Activated CD8-positive, alpha-beta T cell treated with anti-CD3 and anti-CD28 coated beads, Interleukin-2, amount 10 ng/mL, durations not matched to agents 7 days and 5 days (primary cell): Measurements from ENCODE around the gene VSIG4. TPM values are rescaled to one million over a fixed set of nuclear protein-coding genes. Genes with fewer than 3 reads are reported as not detected.
"Not testable (repeated sequence)": the region's sequence is repeated elsewhere in the genome, so short reads cannot be mapped to it uniquely, and the experiment has no call there.

Experiments
- ATAC-seq: fragments of 150-1000 bp; cut with Tn5 transposase; one replicate; pipeline ENCODE4 v1.10.0; 2021; ENCODE audit warnings: moderate library complexity
- CTCF ChIA-PET: fragments of 350-600 bp; sonication (Branson Sonifier 250); formaldehyde crosslinking; loops from one replicate; lab custom pipeline; 2021; ENCODE audit warnings: antibody characterized with exemption; lab: Charles Lee
- POLR2A ChIA-PET: fragments of 350-600 bp; sonication (Branson Sonifier 250); formaldehyde crosslinking; loops from one replicate; lab custom pipeline; 2021; ENCODE audit warnings: antibody characterized with exemption; lab: Charles Lee
- DNase-seq: peaks from one replicate; pipeline ENCODE4 v3.0.0-alpha.2; 2020
- H3K27ac Mint-ChIP-seq: one replicate; pipeline ENCODE4 v1.8.0; 2021; ENCODE audit warnings: mild to moderate bottlenecking, mixed read lengths
- H3K27me3 Mint-ChIP-seq: one replicate; pipeline ENCODE4 v1.8.0; 2021; ENCODE audit warnings: low read depth, mixed read lengths
- H3K36me3 Mint-ChIP-seq: one replicate; pipeline ENCODE4 v1.8.0; 2021; ENCODE audit warnings: low read depth, mixed read lengths
- H3K4me1 Mint-ChIP-seq: one replicate; pipeline ENCODE4 v1.8.0; 2021; ENCODE audit warnings: low read depth, mixed read lengths
- H3K4me3 Mint-ChIP-seq: one replicate; pipeline ENCODE4 v1.8.0; 2021; ENCODE audit warnings: mild to moderate bottlenecking, mixed read lengths
- H3K9me3 Mint-ChIP-seq: one replicate; pipeline ENCODE4 v1.8.0; 2022; ENCODE audit warnings: mixed read lengths; ENCODE audit not compliant: insufficient read depth
- total RNA-seq, 2 experiments: library from RNA; stranded (reverse); gene quantifications; one replicate each; pipeline ENCODE4 v1.2.3, GENCODE V29; 2021

VSIG4 gene
- not detected for total RNA-seq

- Mint-ChIP-seq H3K4me3 (no peak within 1 kb of the TSS), H3K9me3 (no peaks in the 10 kb centered on the region), H3K27me3 (no peaks in the 10 kb centered on the region), H3K36me3 (no peaks in the 10 kb centered on the region), H3K27ac (no peak within 1 kb of the TSS), H3K4me1 (no peaks in the 10 kb centered on the region)
- DNase-seq = no peak
- ChIA-PET CTCF (interaction anchor here (1.2 kb wide), 1 partner anchor 34 kb away, joined by 4 read pairs; no protein-coding TSS in a partner anchor), POLR2A (no interaction called here)
- no peak for ATAC-seq
Measured at GRCh38 chrX:66039944-66040343, at the start of gene VSIG4. VSIG4 (minus strand) TSS chrX:66040080; CDS start chrX:66039998, 82 bp downstream.

GRCh38 chrX:66076801-66077200 lies 36.9 kb upstream of the VSIG4 start:
- DNase-seq = no peak
- CTCF ChIA-PET = no interaction called here
- H3K4me1 Mint-ChIP-seq = peaks cover 34% of the 10 kb centered on the region

GRCh38 chrX:66074920-66075879 lies 35.3 kb upstream of the VSIG4 start:
- ChIA-PET POLR2A (no interaction called here), CTCF (no interaction called here)
- no peak for ATAC-seq
- DNase-seq = peak; percentile 60
- Mint-ChIP-seq H3K4me3 (peak overlapping the region; percentile 59), H3K36me3 (peaks cover 29% of the 10 kb centered on the region), H3K27me3 (no peaks in the 10 kb centered on the region), H3K4me1 (peaks cover 34% of the 10 kb centered on the region), H3K9me3 (peaks cover 19% of the 10 kb centered on the region), H3K27ac (peak overlapping the region; percentile 88)

More at GRCh38 chrX:66076801-66077200, 36.9 kb upstream of the VSIG4 start:
- Mint-ChIP-seq H3K4me3 (no peak overlapping the region), H3K27ac (no peak overlapping the region), H3K27me3 (no peaks in the 10 kb centered on the region), H3K36me3 (peaks cover 29% of the 10 kb centered on the region), H3K9me3 (peaks cover 19% of the 10 kb centered on the region)
- ATAC-seq = no peak
- POLR2A ChIA-PET = no interaction called here

GRCh38 chrX:66071126-66071525 lies 31.2 kb upstream of the VSIG4 start:
- Mint-ChIP-seq H3K27ac (no peak overlapping the region), H3K27me3 (no peaks in the 10 kb centered on the region), H3K4me1 (peaks cover 28% of the 10 kb centered on the region), H3K36me3 (peaks cover 28% of the 10 kb centered on the region), H3K4me3 (no peak overlapping the region), H3K9me3 (peaks cover 19% of the 10 kb centered on the region)
- DNase-seq (no peak), ATAC-seq (no peak)
- ChIA-PET CTCF (no interaction called here), POLR2A (no interaction called here)

GRCh38 chrX:66064261-66064660 lies 24.4 kb upstream of the VSIG4 start:
- DNase-seq = no peak
- no peak for ATAC-seq
- no peak overlapping the region for H3K4me3 Mint-ChIP-seq
- CTCF ChIA-PET = interaction anchor here (1.8 kb wide), 1 partner anchor 9 kb away, joined by 4 read pairs; no protein-coding TSS in a partner anchor
- no peaks in the 10 kb centered on the region for H3K27me3 Mint-ChIP-seq
- peaks cover 19% of the 10 kb centered on the region for H3K36me3 Mint-ChIP-seq
- H3K9me3 Mint-ChIP-seq = no peaks in the 10 kb centered on the region
- H3K4me1 Mint-ChIP-seq = peaks cover 30% of the 10 kb centered on the region
- POLR2A ChIA-PET = no interaction called here
- no peak overlapping the region for H3K27ac Mint-ChIP-seq

GRCh38 chrX:66057019-66057418 lies 17.1 kb upstream of the VSIG4 start:
- H3K27ac Mint-ChIP-seq, CTCF ChIA-PET, H3K9me3 Mint-ChIP-seq, POLR2A ChIA-PET, DNase-seq, ATAC-seq, H3K27me3 Mint-ChIP-seq, H3K4me3 Mint-ChIP-seq: not testable (repeated sequence)
- peaks cover 20% of the 10 kb centered on the region for H3K4me1 Mint-ChIP-seq
- peaks cover 13% of the 10 kb centered on the region for H3K36me3 Mint-ChIP-seq

- CTCF ChIA-PET = no interaction called here
- Mint-ChIP-seq H3K27ac (no peak overlapping the region), H3K36me3 (peaks cover 3% of the 10 kb centered on the region), H3K4me3 (no peak overlapping the region), H3K9me3 (no peaks in the 10 kb centered on the region), H3K27me3 (no peaks in the 10 kb centered on the region), H3K4me1 (peaks cover 5% of the 10 kb centered on the region)
- POLR2A ChIA-PET = no interaction called here
- DNase-seq (no peak), ATAC-seq (no peak)
Measured at GRCh38 chrX:66054978-66055377, 15.1 kb upstream of the VSIG4 start.

GRCh38 chrX:66053414-66053813 lies 13.5 kb upstream of the VSIG4 start:
- POLR2A ChIA-PET = no interaction called here
- ATAC-seq (no peak), DNase-seq (no peak)
- H3K4me1 Mint-ChIP-seq = peaks cover 3% of the 10 kb centered on the region
- H3K27me3 Mint-ChIP-seq = no peaks in the 10 kb centered on the region
- no peak overlapping the region for H3K27ac Mint-ChIP-seq
- CTCF ChIA-PET = no interaction called here
- H3K36me3 Mint-ChIP-seq = peaks cover 3% of the 10 kb centered on the region
- no peak overlapping the region for H3K4me3 Mint-ChIP-seq
- H3K9me3 Mint-ChIP-seq = no peaks in the 10 kb centered on the region

GRCh38 chrX:66051980-66052379 lies 12.1 kb upstream of the VSIG4 start:
- H3K9me3 Mint-ChIP-seq = no peaks in the 10 kb centered on the region
- no peak overlapping the region for H3K4me3 Mint-ChIP-seq
- no peaks in the 10 kb centered on the region for H3K27me3 Mint-ChIP-seq
- CTCF ChIA-PET = no interaction called here
- POLR2A ChIA-PET = no interaction called here
- DNase-seq (no peak), ATAC-seq (no peak)
- peaks cover 5% of the 10 kb centered on the region for H3K36me3 Mint-ChIP-seq
- peaks cover 10% of the 10 kb centered on the region for H3K4me1 Mint-ChIP-seq
- H3K27ac Mint-ChIP-seq = no peak overlapping the region

- H3K9me3 Mint-ChIP-seq = no peaks in the 10 kb centered on the region
- H3K27me3 Mint-ChIP-seq = no peaks in the 10 kb centered on the region
- no peak overlapping the region for H3K4me3 Mint-ChIP-seq
- ATAC-seq = no peak
- H3K27ac Mint-ChIP-seq = no peak overlapping the region
- CTCF ChIA-PET = no interaction called here
- no peak for DNase-seq
- H3K36me3 Mint-ChIP-seq = peaks cover 10% of the 10 kb centered on the region
- H3K4me1 Mint-ChIP-seq = peaks cover 28% of the 10 kb centered on the region
- POLR2A ChIA-PET = no interaction called here
Measured at GRCh38 chrX:66050140-66050569, 10.3 kb upstream of the VSIG4 start.

- POLR2A ChIA-PET = no interaction called here
- H3K27me3 Mint-ChIP-seq = no peaks in the 10 kb centered on the region
- ATAC-seq = no peak
- CTCF ChIA-PET = no interaction called here
- H3K4me3 Mint-ChIP-seq = no peak overlapping the region
- no peak overlapping the region for H3K27ac Mint-ChIP-seq
- H3K9me3 Mint-ChIP-seq = no peaks in the 10 kb centered on the region
- peaks cover 10% of the 10 kb centered on the region for H3K36me3 Mint-ChIP-seq
- peaks cover 28% of the 10 kb centered on the region for H3K4me1 Mint-ChIP-seq
- DNase-seq = no peak
Measured at GRCh38 chrX:66049056-66049455, 9.2 kb upstream of the VSIG4 start.

- peaks cover 28% of the 10 kb centered on the region for H3K4me1 Mint-ChIP-seq
- ATAC-seq (peak; percentile 63), DNase-seq (peak; percentile 28)
- POLR2A ChIA-PET = interaction anchor here (0.8 kb wide), 1 partner anchor 36 kb away, joined by 3 read pairs; no protein-coding TSS in a partner anchor
- H3K9me3 Mint-ChIP-seq = no peaks in the 10 kb centered on the region
- peak overlapping the region; percentile 60 for H3K27ac Mint-ChIP-seq
- CTCF ChIA-PET = interaction anchor here (0.9 to 1.4 kb wide), 6 partner anchors 9 to 63 kb away, joined by 3 to 7 read pairs (median 3); no protein-coding TSS in a partner anchor
- no peak overlapping the region for H3K4me3 Mint-ChIP-seq
- H3K27me3 Mint-ChIP-seq = no peaks in the 10 kb centered on the region
- peaks cover 10% of the 10 kb centered on the region for H3K36me3 Mint-ChIP-seq
Measured at GRCh38 chrX:66046612-66047235, 6.8 kb upstream of the VSIG4 start.
